Endothelial cell of umbilical vein (primary cell): ENCODE results near the gene GTPBP2. TPM values are rescaled to one million over a fixed set of nuclear protein-coding genes. Genes with fewer than 3 reads are reported as not detected.

Experiments used
- BruUV-seq: library from RNA; stranded (reverse); fragments of 400-500 nt; replicated peaks from 2 replicates; lab custom pipeline; 2021; lab: Mats Ljungman, UMichigan
- CTCF ChIA-PET: fragments of 300-600, 350-600 bp; sonication (Branson Sonifier 250); formaldehyde crosslinking; loops from one replicate; lab custom pipeline; 2021; ENCODE audit warnings: antibody characterized with exemption, inconsistent platforms; lab: Charles Lee
- POLR2A ChIA-PET: fragments of 300-600, 350-600 bp; sonication (Branson Sonifier 250); formaldehyde crosslinking; loops from one replicate; lab custom pipeline; 2021; ENCODE audit warnings: antibody characterized with exemption, inconsistent platforms; lab: Charles Lee
- DNase-seq: peaks from one replicate; pipeline ENCODE4 v3.0.0-alpha.2; 2011; ENCODE audit warnings: low read depth, low spot score
- FAIRE-seq: peaks from 2 replicates; lab custom pipeline; 2011; peaks lifted over from hg19 to GRCh38; lab: Jason Lieb, UNC
- H2AFZ ChIP-seq: 2 replicates; pipeline ENCODE4 v1.6.0; 2012; ENCODE audit warnings: low read depth, low read length, control low read depth, inconsistent platforms
- H3K27ac ChIP-seq: 2 replicates; pipeline ENCODE4 v1.5.1; 2011; ENCODE audit warnings: low read depth, mild to moderate bottlenecking, control low read depth, low read length, moderate library complexity; ENCODE audit not compliant: insufficient read depth
- H3K27me3 ChIP-seq, 2 experiments: 2 replicates each; pipeline versions ENCODE4 v1.6.0 to v1.6.1; 2011; ENCODE audit warnings: low read length in 2 of 2, mixed read lengths in 1 of 2; ENCODE audit not compliant: control insufficient read depth in 2 of 2, insufficient read depth in 2 of 2
- H3K36me3 ChIP-seq, 2 experiments: 2 replicates in 1 of 2; 3 replicates in 1 of 2; pipeline ENCODE4 v1.5.1; 2011; ENCODE audit warnings: low read length in 2 of 2, mild to moderate bottlenecking in 1 of 2, moderate library complexity in 1 of 2; ENCODE audit not compliant: control insufficient read depth in 2 of 2, insufficient read depth in 2 of 2; ENCODE audit errors: extremely low read depth in 1 of 2
- H3K4me1 ChIP-seq: 3 replicates; pipeline ENCODE4 v1.5.1; 2011; ENCODE audit warnings: mild to moderate bottlenecking, low read length; ENCODE audit not compliant: control insufficient read depth, insufficient read depth; ENCODE audit errors: extremely low read depth
- H3K4me2 ChIP-seq: 2 replicates; pipeline ENCODE4 v1.6.1; 2011; ENCODE audit warnings: low read length, control low read depth, mixed read lengths; ENCODE audit not compliant: insufficient read depth
- H3K4me3 ChIP-seq, 3 experiments: fragments of 200-600 bp in 1 of 3; sonication (generic), shearing (Covaris generic) in 1 of 3; replicated peaks in 1 of 3; 2 replicates each; pipeline ENCODE4 v1.5.1; 2011 to 2016; ENCODE audit warnings: control low read depth in 3 of 3, low read length in 3 of 3, mild to moderate bottlenecking in 2 of 3, inconsistent platforms in 1 of 3, low read depth in 1 of 3, moderate library complexity in 1 of 3; ENCODE audit not compliant: insufficient read depth in 1 of 3
- H3K79me2 ChIP-seq: 2 replicates; pipeline ENCODE4 v1.6.0; 2012; ENCODE audit warnings: low read length, inconsistent platforms; ENCODE audit not compliant: control insufficient read depth, insufficient read depth
- H3K9ac ChIP-seq: replicated peaks from 2 replicates; pipeline ENCODE3; 2011; ENCODE audit warnings: low read length, control low read depth; ENCODE audit not compliant: insufficient read depth; ENCODE audit errors: extremely low read depth
- H3K9me1 ChIP-seq: replicated peaks from 3 replicates; pipeline ENCODE4 v1.6.0; 2011; ENCODE audit warnings: mild to moderate bottlenecking, low read length; ENCODE audit not compliant: control insufficient read depth, insufficient read depth; ENCODE audit errors: extremely low read depth
- H3K9me3 ChIP-seq: replicated peaks from 2 replicates; pipeline ENCODE4 v1.5.1; 2012; ENCODE audit warnings: low read length, inconsistent platforms; ENCODE audit not compliant: control insufficient read depth, insufficient read depth
- H4K20me1 ChIP-seq: replicated peaks from 2 replicates; pipeline ENCODE3; 2011; ENCODE audit warnings: mild to moderate bottlenecking, low read length; ENCODE audit not compliant: control insufficient read depth, insufficient read depth; ENCODE audit errors: extremely low read depth
- CTCF ChIP-seq, 2 donors: IDR thresholded peaks; 1 replicate in 1 of 2; 2 replicates in 1 of 2; pipeline ENCODE4 v1.5.1; 2011; ENCODE audit warnings: low read length in 2 of 2, mild to moderate bottlenecking in 2 of 2, moderate library complexity in 2 of 2, control low read depth in 1 of 2, inconsistent platforms in 1 of 2, low read depth in 1 of 2; ENCODE audit not compliant: insufficient read depth in 1 of 2; ENCODE audit errors: extremely low read depth in 1 of 2
- EZH2 ChIP-seq: IDR thresholded peaks from 2 replicates; pipeline ENCODE4 v1.6.1; 2012; ENCODE audit warnings: borderline replicate concordance, low read depth, mild to moderate bottlenecking, moderate library complexity, low read length, inconsistent platforms; ENCODE audit not compliant: severe bottlenecking
- FOS ChIP-seq: IDR thresholded peaks from 2 replicates; pipeline ENCODE4 v1.6.1; 2011; ENCODE audit warnings: mild to moderate bottlenecking, low read length, moderate library complexity, borderline replicate concordance; ENCODE audit not compliant: insufficient read depth
- GATA2 ChIP-seq: IDR thresholded peaks from 2 replicates; pipeline ENCODE4 v1.7.0; 2011; ENCODE audit warnings: low read depth, mild to moderate bottlenecking, moderate library complexity, mixed read lengths, low read length; ENCODE audit not compliant: insufficient read length, insufficient read depth
- JUN ChIP-seq: IDR thresholded peaks from 2 replicates; pipeline ENCODE4 v1.6.1; 2011; ENCODE audit warnings: borderline replicate concordance, low read depth; ENCODE audit not compliant: insufficient read length, insufficient read depth
- MAX ChIP-seq: IDR thresholded peaks from 2 replicates; pipeline ENCODE4 v1.6.1; 2011; ENCODE audit not compliant: insufficient read depth, insufficient read length
- MYC ChIP-seq: IDR thresholded peaks from one replicate; pipeline ENCODE4 v1.6.1; 2011; ENCODE audit warnings: mild to moderate bottlenecking, low read depth, low read length
- POLR2A ChIP-seq: IDR thresholded peaks from 2 replicates; pipeline ENCODE4 v1.6.1; 2012; ENCODE audit warnings: low read depth, mild to moderate bottlenecking, control low read depth, low read length
- POLR2AphosphoS5 ChIP-seq: IDR thresholded peaks from 2 replicates; pipeline ENCODE4 v1.6.1; 2012; ENCODE audit warnings: low read depth, mild to moderate bottlenecking, control low read depth, low read length, moderate library complexity; ENCODE audit not compliant: insufficient read depth
- dilution Hi-C: fragments of 300-500 bp; cut with MboI; formaldehyde crosslinking; loops from one replicate; pipeline ENCODE4 v1.15.0; 2019; ENCODE audit warnings: low sequenced_read_pairs; ENCODE audit not compliant: extremely low pct_ligation_motif_present
- intact Hi-C: fragments of 100-400 bp; cut with micrococcal nuclease; formaldehyde crosslinking; loops from one replicate; pipeline ENCODE4 v1.10.0; 2022
- polyA plus RNA-seq, 4 experiments: library from polyadenylated mRNA; depleted of rRNA in 3 of 4; stranded (reverse) in 3 of 4; unstranded in 1 of 4; fragments of >200 nt; gene quantifications; 2 replicates each; pipeline versions ENCODE4 v1.2.1 to v1.2.3, GENCODE V29; 2011 to 2012; ENCODE audit warnings: missing spikeins in 1 of 4
- total RNA-seq: library from RNA; stranded (reverse); gene quantifications from 2 replicates; pipeline ENCODE4 v1.2.3, GENCODE V29; 2021

GTPBP2 gene
- total and polyA plus RNA-seq, 2 donors (not counting 3 experiments of a cell fraction or from before 2014, with no cell fraction given): 87.1 to 112 TPM

- intact Hi-C loops: no loop called here
- H3K4me3 ChIP-seq: no peak overlapping the region
- no peaks in the 10 kb centered on the region for H4K20me1 ChIP-seq
- H3K79me2 ChIP-seq: peaks cover 7% of the 10 kb centered on the region
- H3K9me1 ChIP-seq: no peaks in the 10 kb centered on the region
- POLR2A ChIA-PET: no interaction called here
- no peaks in the 10 kb centered on the region for H3K27me3 ChIP-seq
- no peak overlapping the region for H3K9ac ChIP-seq
- FAIRE-seq (no peak), DNase-seq (no peak)
- BruUV-seq: TSS peak; percentile 5
- H3K4me2 ChIP-seq: no peak overlapping the region
- H3K27ac ChIP-seq: no peak overlapping the region
- TF ChIP-seq POLR2AphosphoS5: no peak
- H3K4me1 ChIP-seq: peaks cover 1% of the 10 kb centered on the region
- dilution Hi-C loops: no loop called here
- CTCF ChIA-PET: no interaction called here
- H3K36me3 ChIP-seq: peaks cover 16 to 45% of the 10 kb centered on the region in 2 experiments
- H2AFZ ChIP-seq: no peak overlapping the region
- H3K9me3 ChIP-seq: no peaks in the 10 kb centered on the region
Measured at GRCh38 chr6:43621078-43621835, 7.8 kb downstream of the GTPBP2 start.

- Histone ChIP-seq H3K27ac (no peak overlapping the region), H3K4me2 (no peak overlapping the region), H2AFZ (no peak overlapping the region), H3K79me2 (no peaks in the 10 kb centered on the region), H3K9ac (no peak overlapping the region), H3K36me3 (peaks cover 5 to 22% of the 10 kb centered on the region in 2 experiments), H4K20me1 (no peaks in the 10 kb centered on the region), H3K4me3 (no peak overlapping the region), H3K9me3 (no peaks in the 10 kb centered on the region), H3K27me3 (no peaks in the 10 kb centered on the region), H3K9me1 (no peaks in the 10 kb centered on the region), H3K4me1 (no peaks in the 10 kb centered on the region)
- TF ChIP-seq MYC (no peak), FOS (no peak), POLR2A (no peak), EZH2 (no peak), MAX (no peak), CTCF (IDR thresholded peaks at IDR 0.05; ENCODE audit: extremely low read depth in 1 of 2, insufficient read depth in 1 of 2, low read depth in 1 of 2, low read length in 2 of 2) (no peak), JUN (no peak), POLR2AphosphoS5 (no peak), GATA2 (no peak)
- no TSS peak for BruUV-seq
- ChIA-PET POLR2A (interaction anchor here (0.6 kb wide), 1 partner anchor 121 kb away, joined by 3 read pairs; no protein-coding TSS in a partner anchor), CTCF (no interaction called here)
- intact Hi-C loops: no loop called here
- dilution Hi-C loops: no loop called here
- FAIRE-seq: no peak
- no peak for DNase-seq
Measured at GRCh38 chr6:43616725-43617472, 12.2 kb downstream of the GTPBP2 start.
